GM21619 (cell line): ENCODE results near the gene IL1F10.
A peak's percentile ranks its signal among the peaks of the same experiment; 100 is the strongest.

Source experiments
- ATAC-seq: cut with Tn5 transposase; IDR thresholded peaks from one replicate; pipeline ENCODE4 v1.9.1; 2021; ENCODE audit not compliant: unreplicated experiment

IL1F10 gene

DNA sequence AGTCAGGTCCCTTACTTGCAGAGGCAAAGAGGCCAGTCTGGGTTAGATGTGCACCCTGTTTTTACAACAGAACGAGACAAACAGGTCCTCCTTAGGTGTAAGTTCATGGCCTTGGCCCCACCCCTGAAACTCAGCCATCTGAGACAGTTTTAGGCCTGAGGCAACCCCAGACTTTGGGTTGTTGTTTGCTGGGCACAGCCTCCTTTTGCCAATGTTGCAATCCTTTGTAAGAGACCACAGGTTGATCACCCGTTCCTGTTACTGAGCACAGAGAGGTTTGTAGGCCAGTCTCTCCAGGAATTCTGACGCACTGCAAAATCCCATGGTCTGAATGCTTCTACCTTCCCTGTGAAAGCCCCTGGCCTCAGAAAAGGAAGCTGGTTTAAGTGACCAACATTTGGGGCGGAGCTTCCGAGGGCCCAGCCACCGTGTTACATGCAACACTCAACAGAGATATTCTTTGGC is 44.1 kb downstream of the IL1F10 start:
- ATAC-seq: no peak

GRCh38 chr2:113112441-113112840 is 44.7 kb downstream of the IL1F10 start:
- ATAC-seq: no peak

GRCh38 chr2:113112871-113113270 is 45.1 kb downstream of the IL1F10 start:
- no peak for ATAC-seq

GRCh38 chr2:113113807-113114206 is 46.0 kb downstream of the IL1F10 start:
- no peak for ATAC-seq

DNA sequence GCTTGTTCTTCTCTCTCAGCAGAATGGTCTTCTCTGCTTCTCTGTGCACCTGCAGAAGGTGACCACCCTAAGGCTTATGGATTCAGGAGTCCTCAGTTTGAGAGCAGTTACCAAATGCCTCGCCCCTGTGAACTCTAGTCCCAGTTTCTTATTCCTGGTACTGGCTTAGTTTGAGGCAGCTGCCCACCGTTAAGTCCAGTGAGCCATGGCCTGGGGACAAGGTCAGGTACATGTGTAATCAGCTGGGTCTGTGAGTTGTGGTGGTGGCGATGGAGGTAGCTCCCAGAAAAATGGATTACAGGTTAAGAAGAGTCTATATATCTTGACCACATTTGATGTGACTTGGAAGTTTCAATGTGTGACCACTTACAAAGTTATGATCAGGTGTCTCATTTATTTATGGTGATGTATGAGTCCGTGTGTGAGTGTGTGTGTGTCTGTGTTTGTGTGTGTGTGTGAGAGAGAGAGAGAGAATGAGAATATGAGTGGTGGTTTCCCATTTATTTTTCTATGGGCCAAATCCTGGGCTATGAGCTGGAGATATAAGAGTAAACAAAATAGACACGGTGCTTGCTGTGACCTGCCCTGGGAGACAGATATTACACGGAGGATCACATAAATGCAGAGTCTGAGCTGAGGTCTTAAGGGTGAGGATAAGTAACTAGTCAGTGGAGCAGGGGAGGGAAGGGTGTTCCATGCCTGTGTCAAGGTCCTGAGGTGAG is 46.6 kb downstream of the IL1F10 start:
- no peak for ATAC-seq

GRCh38 chr2:113114996-113115395 is 47.2 kb downstream of the IL1F10 start:
- ATAC-seq: no peak

- peak; percentile 69 for ATAC-seq
Observed at GRCh38 chr2:113116100-113116958, 48.6 kb downstream of the IL1F10 start.

DNA sequence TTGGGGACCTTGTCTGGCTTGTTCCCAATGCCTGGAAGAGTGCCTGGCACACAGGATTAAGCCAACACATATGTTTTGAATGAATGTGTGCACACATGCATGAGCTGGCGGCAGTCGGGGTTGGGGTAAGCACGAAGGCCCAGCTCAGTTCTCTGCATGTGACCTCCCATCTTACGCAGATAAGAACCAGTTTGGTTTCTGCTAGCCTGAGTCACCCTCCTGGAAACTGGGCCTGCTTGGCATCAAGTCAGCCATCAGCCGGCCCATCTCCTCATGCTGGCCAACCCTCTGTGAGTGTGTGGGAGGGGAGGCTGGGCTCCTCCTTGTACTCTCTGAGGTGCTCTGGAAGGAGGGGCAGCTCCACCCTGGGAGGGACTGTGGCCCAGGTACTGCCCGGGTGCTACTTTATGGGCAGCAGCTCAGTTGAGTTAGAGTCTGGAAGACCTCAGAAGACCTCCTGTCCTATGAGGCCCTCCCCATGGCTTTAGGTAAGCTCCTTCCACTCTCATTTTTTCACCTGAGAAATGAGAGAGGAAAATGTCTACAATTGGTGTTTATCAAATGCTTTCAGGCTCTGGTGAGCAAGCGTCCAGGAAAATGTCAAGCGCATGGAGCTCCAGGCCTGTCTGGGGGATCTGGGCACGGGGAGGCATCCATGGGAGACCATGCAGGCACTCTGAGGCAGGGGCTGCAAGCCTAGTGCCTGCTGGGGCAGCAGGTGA is 49.9 kb downstream of the IL1F10 start:
- ATAC-seq: no peak

- no peak for ATAC-seq
Observed at GRCh38 chr2:113118263-113118657, 50.5 kb downstream of the IL1F10 start.

DNA sequence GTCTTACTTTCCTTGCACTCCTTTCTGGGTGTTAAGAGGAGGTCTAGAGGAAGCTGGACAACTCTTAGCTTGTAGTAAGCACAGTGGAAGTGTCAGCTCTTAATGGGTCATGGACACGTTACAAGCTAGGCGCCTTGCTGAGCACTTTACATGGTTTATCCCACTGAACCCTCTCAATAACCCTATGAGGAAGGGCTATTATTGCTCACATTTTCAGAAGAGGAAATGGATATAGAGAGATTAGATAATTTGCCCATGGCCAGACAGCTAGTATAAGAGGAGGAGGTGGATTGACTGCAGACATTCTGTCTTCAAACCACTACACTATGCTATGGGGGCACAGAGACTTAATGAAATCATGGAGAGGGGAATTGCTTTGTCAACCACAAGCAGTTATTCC is 51.3 kb downstream of the IL1F10 start:
- ATAC-seq: no peak

DNA sequence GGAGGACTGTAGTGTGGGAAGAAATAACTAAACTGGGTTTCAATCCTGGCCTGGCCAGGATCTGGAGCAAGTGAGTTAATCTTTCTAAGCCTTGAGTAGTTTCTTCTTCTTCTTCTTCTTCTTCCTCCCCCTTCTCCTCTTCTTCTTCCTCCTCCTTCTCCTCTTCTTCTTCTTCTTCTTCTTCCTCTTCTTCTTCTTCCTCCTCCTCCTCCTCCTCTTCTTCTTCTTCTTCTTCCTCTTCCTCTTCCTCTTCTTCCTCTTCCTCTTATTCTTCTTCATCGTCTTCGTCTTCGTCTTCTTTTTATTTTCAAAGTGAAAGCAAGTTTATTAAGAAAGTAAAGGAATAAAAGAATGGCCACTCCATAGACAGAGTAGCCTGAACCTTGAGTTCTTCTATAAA is 53.1 kb downstream of the IL1F10 start:
- ATAC-seq: no peak

DNA sequence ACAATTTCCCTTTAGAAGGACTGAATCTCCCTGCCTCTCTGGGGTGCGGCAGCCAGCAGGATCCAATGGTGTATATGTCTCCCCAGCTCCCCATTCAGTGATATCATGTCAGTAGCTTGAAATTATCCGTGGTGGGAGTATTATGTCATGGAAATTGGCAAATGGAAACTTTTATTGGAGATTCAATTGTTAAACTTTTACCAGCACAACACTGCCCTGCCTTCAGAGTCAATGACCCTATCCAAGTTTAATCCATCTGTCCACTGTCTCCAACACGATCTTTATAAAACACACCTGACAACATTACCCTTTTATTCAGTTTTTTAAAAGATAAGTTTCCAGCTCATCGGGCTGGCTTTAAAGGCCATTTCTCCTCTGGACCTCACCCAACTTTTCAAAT is 54.6 kb downstream of the IL1F10 start:
- ATAC-seq: no peak

- ATAC-seq: no peak
Observed at GRCh38 chr2:113123726-113124125, 56.0 kb downstream of the IL1F10 start.

GRCh38 chr2:113124181-113124961 is 56.6 kb downstream of the IL1F10 start:
- ATAC-seq: peak; percentile 50
